Jurkat, Clone E6-1 (cell line): ENCODE data around the gene KATNAL2.

Source experiments
- DNase-seq: peaks from one replicate; pipeline ENCODE4 v3.0.0-alpha.2; 2011; ENCODE audit warnings: low read depth, low spot score
- H3K4me3 ChIP-seq: 2 replicates; pipeline ENCODE4 v1.5.1; 2011; ENCODE audit warnings: mild to moderate bottlenecking, low read length, control low read depth, moderate library complexity

Gene KATNAL2

DNA sequence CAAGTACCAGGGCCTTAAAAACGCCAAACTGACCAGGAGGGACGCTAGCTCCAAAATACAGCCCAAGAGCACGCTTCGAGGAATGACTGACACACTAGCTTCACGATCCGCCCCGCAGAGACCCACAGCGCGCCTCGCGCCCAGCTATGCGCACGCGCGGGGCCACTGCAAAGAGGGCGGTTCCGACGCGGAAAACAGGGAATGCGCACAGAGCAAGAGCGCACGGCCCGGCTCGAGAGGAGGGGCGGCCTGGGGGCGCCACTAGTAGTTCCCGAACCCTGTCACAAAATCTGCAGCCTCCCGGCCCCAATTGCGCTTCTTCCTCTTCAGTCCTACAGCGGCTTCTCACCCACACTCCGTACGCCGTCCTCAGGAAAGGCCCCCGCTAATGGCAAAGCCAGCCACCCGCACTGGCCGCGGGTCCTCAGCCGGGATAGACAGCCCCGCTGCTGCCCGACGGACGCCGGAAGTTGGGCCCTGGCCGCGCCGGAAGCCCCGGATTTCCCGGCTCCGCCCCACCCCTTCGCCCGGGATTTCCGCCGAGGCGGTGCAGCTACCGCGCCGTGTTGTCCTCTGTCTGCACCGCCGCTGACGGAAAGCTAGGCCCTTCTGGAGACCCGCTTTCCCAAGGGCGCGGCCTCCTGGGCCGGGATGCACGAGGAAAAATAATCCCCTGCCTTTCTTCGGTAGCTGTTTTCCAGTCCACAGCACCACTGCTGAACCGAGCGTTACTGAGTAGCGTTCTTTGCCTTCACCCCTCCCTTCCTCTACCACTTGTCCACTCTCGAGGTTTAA lies 232.8 kb downstream of the KATNAL2 start, which contains the start of gene HDHD2:
TSS of gene HDHD2 (minus strand) at position 472 of the 795 bp plus-strand sequence. CDS start 14,061 bp downstream, outside the sequence.
- peak within 1 kb of the TSS; percentile 75 for H3K4me3 ChIP-seq
- DNase-seq = peak; percentile 64

GRCh38 chr18:47150824-47151366 lies 233.5 kb downstream of the KATNAL2 start:
- H3K4me3 ChIP-seq = peak overlapping the region; percentile 75
- DNase-seq = no peak

DNA sequence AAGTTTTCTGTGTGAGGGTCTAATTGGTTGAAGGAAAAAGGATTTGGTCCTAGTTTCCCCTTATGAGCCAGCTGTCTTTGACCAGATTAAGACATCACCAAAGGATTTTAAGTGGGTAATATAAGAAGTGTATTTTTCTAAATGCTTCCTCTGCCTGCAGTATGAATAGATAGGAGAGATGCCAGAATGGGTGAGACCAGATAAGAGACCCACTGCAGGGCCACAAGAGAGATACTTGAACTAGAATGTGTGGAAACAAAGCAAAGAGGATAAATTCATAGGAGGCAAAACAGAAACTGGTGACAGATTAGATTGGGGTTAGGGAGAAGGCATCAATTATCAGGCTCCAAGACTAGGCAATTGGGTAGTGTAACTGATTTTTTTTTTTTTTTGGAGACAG lies 234.0 kb downstream of the KATNAL2 start:
- H3K4me3 ChIP-seq = peak overlapping the region; percentile 75
- no peak for DNase-seq
